DMS53 (cell line): ENCODE data around the gene DOK5.

ENCODE experiments used
- DNase-seq: peaks from one replicate; lab custom pipeline; 2025; lab: John Stamatoyannopoulos, UW

DOK5 gene

DNA sequence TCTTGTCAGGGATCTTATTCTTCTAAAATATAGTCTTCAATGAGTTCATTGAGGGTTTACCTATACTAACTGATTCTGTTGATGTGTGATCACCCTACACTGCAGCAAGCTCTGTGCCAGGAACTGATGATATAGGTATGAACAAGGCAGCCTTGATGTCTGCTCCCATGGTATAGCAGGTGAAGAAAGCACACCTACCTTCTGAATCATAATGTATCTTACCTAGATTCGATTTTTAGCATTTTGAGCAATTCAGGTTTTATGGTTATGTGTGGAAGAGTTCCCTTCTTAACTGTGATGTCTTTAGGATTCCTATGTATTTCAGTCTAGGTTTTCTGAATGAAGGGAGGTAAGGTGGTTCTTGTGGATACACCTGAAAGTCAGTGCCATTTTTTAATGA lies 223.0 kb downstream of the DOK5 start:
- no peak for DNase-seq
